Measurements from ENCODE around the gene STUB1. TPM values are rescaled to one million over a fixed set of nuclear protein-coding genes. Genes with fewer than 3 reads are reported as not detected.

STUB1 gene
- total and polyA plus RNA-seq, 10 of the 15 experiments (the other 5 are each of a cell fraction or from before 2014, with no cell fraction given): 4.2 to 136 (median 67.1) TPM

GRCh38 chr16:636206-637080 is 43.8 kb upstream of the STUB1 start, which contains the start of gene METTL26:
Gene METTL26, minus strand, starts transcription at chr16:636305. Its CDS starts 15 bp downstream, at chr16:636290.
- Histone ChIP-seq H3K27me3 (replicated peaks in 1 of 2; ENCODE audit: control insufficient read depth in 2 of 2, insufficient read depth in 2 of 2, low read length in 1 of 2) (no peaks in the 10 kb centered on the region), H3K79me2 (ENCODE audit: control insufficient read depth, insufficient read depth, low read length) (peaks cover 20% of the 10 kb centered on the region), H3K9me3 (replicated peaks; ENCODE audit: control insufficient read depth, insufficient read depth, low read length) (no peaks in the 10 kb centered on the region), H4K20me1 (ENCODE audit: control insufficient read depth, insufficient read depth) (no peaks in the 10 kb centered on the region), H3K27ac (ENCODE audit: control insufficient read depth, insufficient read depth) (peak within 1 kb of the TSS; percentile 82), H3K4me2 (ENCODE audit: control insufficient read depth, insufficient read depth) (peak within 1 kb of the TSS; percentile 91), H3K4me3 (peak within 1 kb of the TSS; percentile 88), H3K36me3 (ENCODE audit: control insufficient read depth in 2 of 2, insufficient read depth in 2 of 2, low read length in 1 of 2) (peaks cover 0 to 4% of the 10 kb centered on the region in 2 experiments; a peak in 3 of 4 replicates), H3K4me1 (ENCODE audit: control insufficient read depth, insufficient read depth, low read length) (peaks cover 13% of the 10 kb centered on the region), H2AFZ (ENCODE audit: control insufficient read depth, low read depth, low read length) (peak within 1 kb of the TSS; percentile 98), H3K9ac (ENCODE audit: control insufficient read depth, insufficient read depth, low read length) (peak within 1 kb of the TSS; percentile 85)
- in situ Hi-C loops (cut with MboI): no loop called here
- RAD21 ChIA-PET (ENCODE audit: unreplicated experiment): interaction anchor here (0.6 to 2.0 kb wide), 4 partner anchors 13 to 110 kb away, joined by 3 to 13 read pairs (median 4); partner anchors contain the start of genes CAPN15, RHBDL1 and WDR90
- BruUV-seq (replicated peaks): no TSS peak
- POLR2A ChIA-PET: interaction anchor here (0.6 to 1.9 kb wide), 12 partner anchors 11 to 1136 kb away, joined by 3 to 5 read pairs (median 4); partner anchors contain the start of genes RHOT2 and WDR90
- SMC1A ChIA-PET (ENCODE audit: uncharacterized antibody, unreplicated experiment): interaction anchor here (1.6 kb wide), 1 partner anchor 12 kb away, joined by 5 read pairs; no protein-coding TSS in a partner anchor
- peak; percentile 95 for FAIRE-seq
- intact Hi-C loops (cut with micrococcal nuclease; ENCODE audit: unreplicated experiment): loop anchor here (1.0 to 5.0 kb wide), 3 partner anchors 46 to 109 kb away; partner anchors contain the start of genes CAPN15, JMJD8 and STUB1
- peak; percentile 92 for ATAC-seq
- DNase-seq (ENCODE audit: low read depth, low spot score): peak; percentile 68
- WGBS (ENCODE audit: insufficient coverage, insufficient replicate concordance, low lambda C conversion rate, missing lambda C conversion rate): under 1% methylated on average over 86 of the region's 91 CpGs
- CTCF ChIA-PET: interaction anchor here (1.1 to 1.5 kb wide), 5 partner anchors 12 to 59 kb away, joined by 4 to 11 read pairs (median 4); partner anchors contain the start of genes RHOT2 and WDR90
- TF ChIP-seq CHD1 (IDR thresholded peaks at IDR 0.05; ENCODE audit: low read depth, low read length) (no peak), MTA2 (IDR thresholded peaks at IDR 0.05; ENCODE audit: low read depth) (no peak), MLLT1 (IDR thresholded peaks at IDR 0.05) (peak; percentile 64), EED (IDR thresholded peaks at IDR 0.05; ENCODE audit: low read depth) (no peak), SKIL (IDR thresholded peaks at IDR 0.05; ENCODE audit: low read depth, poor library complexity, severe bottlenecking) (peak; percentile 81), USF1 (IDR thresholded peaks at IDR 0.05; ENCODE audit: borderline replicate concordance, extremely low read length, insufficient read depth, low read depth, low read length) (no peak), POLR2A (IDR thresholded peaks at IDR 0.05; ENCODE audit: low read depth, low read length) (peak; percentile 88), NFYB (IDR thresholded peaks at IDR 0.05; ENCODE audit: insufficient read depth, low read depth, low read length) (no peak), MEF2B (IDR thresholded peaks at IDR 0.05; ENCODE audit: partially characterized antibody, poor library complexity, severe bottlenecking) (no peak), PML (IDR thresholded peaks at IDR 0.05; ENCODE audit: low read length) (peak; percentile 76; the same call in 1 of the 2 replicates), LARP7 (IDR thresholded peaks at IDR 0.05) (peak; percentile 73; the same call in 1 of the 2 replicates), BMI1 (IDR thresholded peaks at IDR 0.05; ENCODE audit: borderline replicate concordance) (no peak), BHLHE40 (IDR thresholded peaks at IDR 0.05; ENCODE audit: borderline replicate concordance in 1 of 2, low read depth in 2 of 2, low read length in 1 of 2) (peak; percentile 96 to 99), PKNOX1 (IDR thresholded peaks at IDR 0.05) (peak; percentile 47; the same call in 1 of the 2 replicates), EP300 (IDR thresholded peaks at IDR 0.05; ENCODE audit: borderline replicate concordance in 1 of 2, control insufficient read depth in 1 of 2, low read depth in 2 of 2, low read length in 2 of 2) (peak in 1 of 2 experiments; percentile 66; a peak in 1 of 4 replicates)
